ENCODE results near the gene RBM47.

The RBM47 gene

DNA sequence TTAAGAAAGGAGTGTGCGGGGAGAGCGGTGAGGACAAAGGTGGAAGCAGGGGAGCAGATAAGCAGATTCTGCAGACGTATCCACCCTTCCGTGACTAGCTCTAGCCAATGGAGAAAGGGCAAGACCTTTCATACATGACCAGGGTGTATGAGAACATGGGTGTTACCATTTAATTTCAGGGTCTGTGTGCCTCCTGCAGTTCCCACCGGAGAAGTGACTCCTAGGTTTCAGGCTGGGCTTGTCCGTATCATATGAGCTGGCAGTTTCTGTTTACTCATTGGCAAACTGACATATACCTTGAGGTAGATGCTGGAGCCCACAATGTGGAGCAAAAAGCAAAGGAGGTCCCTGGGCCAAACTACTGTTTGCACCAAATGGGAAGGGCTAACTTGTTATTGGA lies 6.8 kb downstream of the RBM47 start:
- no peak for DNase-seq

DNA sequence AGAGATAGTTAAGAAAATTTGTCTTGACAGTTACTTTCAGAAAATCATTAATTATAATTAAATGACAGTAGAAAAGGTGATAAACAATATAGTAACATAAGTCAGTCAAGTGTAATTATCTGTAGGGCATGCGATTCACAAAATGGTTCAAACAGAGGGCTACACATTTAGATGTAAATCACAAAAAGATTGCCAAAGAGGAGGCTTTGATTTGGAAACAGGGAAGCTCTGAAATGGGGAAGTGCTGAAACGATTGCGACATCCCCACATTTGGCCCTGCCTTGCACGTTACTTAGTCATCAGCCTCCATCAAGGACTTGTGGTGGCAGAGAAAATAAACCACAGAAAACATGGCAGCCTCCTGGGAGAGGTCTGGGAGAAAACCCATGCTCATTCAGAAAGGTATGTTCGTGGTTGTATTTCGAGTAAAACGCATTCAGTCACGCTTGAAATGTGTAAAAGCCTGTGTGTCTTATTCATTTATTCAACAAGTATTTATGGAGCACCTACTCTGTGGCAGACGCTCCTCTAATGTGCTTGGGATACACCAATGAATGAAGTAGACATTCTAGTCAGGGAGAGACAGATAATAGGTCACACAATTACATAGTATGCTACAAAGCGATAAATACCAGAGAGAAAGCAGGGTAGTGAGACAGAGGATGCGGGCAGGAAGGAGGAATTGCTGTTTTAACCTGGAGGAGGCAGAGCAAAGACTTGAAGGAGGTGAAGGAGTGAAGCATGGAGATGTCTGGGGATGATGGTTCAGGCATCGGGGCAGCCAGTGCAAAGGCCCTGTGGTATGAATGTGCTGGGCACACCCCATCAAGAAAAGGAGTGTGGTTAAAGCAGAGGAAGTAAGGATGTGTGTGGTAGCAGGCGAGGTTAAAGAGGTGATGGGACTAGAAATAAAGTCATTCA lies 7.8 kb downstream of the RBM47 start:
- DNase-seq = peak in 1 of 2 donors; percentile 22

DNA sequence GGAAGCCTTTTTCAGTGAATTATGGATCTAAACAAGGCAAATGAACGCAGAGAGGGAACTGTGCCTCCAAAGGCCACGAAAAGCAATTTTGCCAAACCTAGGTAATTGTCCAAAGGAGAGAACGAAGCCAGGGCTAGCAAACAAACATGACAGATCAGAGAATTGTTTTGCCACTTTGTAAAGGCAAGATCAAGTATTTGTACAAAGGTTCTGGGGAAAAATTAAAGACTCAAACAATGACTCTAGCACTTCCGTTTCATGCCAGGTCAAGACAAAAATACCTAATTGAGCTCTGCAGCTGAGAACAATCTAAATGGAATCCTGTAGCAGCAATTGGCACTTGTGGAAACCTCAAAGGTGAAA lies 8.5 kb downstream of the RBM47 start:
- DNase-seq = no peak

DNA sequence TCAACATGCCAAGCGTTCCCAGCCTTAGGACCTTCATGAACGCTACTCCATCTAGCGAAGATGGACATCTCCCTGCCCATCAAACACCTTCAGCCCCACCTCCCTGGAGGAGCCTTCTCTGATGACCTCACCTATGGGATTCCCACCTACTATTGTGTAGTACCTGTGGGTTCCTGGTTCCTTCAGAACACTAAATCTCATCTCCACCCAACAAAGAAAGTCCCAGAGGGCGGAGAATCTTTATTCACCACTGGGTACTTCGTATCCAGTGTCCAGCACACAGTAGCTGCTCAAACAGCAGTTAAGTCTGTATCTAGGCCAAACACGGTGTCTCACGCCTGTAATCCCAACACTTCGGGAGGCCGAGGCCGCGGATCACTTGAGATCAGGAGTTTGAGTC lies 10.1 kb downstream of the RBM47 start:
- DNase-seq = no peak

DNA sequence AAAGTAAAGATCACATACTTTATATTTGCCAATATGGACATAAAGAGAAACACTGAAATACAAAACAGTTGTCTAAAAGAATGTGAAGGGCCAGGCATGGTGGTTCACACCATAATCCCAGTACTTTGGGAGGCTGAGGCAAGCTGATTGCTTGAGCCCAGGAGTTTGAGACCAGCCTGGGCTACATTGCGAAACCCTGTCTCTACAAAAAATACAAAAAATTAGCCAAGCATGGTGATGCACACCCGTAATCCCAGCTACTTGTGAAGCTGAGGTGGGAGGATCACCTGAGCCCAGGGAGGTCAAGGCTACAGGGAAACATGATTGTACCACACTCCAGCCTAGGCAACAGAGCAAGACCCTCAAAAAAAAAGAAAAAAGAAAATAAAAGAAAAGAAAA lies 11.8 kb downstream of the RBM47 start:
- DNase-seq = no peak

DNA sequence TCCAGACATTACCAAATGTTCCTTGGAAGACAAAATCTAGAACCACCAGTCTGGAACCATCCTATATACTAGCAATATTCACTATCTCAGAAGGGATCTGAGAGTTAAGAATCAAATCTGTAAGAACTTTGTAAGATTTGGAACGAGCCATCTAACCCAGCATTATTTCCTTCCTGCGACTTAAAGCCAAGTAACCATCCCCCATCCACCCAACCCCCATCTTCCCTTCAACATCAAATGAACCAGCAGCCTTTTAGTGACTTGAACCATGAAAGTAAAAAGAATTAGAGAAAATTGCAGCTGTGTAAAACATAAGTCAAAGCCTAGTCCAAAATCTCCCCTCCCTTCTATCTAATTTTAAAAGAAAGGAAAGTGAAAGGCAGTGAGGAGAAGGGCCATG lies 15.6 kb downstream of the RBM47 start:
- DNase-seq = no peak

DNA sequence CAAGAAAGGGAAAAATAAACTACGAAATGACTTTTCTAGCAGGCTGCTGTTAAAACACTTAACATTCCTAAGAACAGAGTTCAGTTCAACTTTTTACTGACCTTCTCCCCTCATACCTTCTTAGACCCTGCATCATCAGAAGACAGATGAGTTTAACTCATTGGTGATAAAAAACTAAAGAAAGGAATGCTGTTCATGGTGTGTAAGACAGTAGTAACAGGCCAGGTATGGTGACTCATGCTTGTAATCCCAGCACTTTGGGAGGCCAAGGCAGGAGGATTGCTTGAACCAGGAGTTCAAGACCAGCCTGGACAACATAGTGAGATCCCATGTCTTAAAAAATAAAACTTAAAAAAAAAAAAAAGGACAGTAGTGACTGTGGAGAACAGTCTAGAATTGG lies 16.2 kb downstream of the RBM47 start:
- no peak for DNase-seq

DNA sequence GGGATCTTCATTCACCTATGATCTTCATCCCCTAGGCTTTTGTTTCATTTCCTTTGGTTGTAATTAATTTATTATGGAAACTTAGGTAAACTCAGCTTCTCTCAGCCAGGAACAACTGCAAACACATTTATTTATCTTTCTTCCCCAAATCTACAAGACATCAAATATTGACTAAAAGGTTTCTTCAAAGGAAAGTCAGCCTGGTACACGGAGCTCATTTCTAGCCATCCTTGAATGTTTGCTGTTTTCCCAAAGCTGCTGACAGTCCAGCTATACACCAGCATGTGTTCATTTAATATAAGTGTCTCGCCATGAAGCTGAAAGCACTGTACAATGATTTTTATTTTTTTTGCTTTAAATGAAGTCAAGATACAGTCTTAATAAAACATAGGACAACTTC lies 16.8 kb downstream of the RBM47 start:
- DNase-seq = no peak

DNA sequence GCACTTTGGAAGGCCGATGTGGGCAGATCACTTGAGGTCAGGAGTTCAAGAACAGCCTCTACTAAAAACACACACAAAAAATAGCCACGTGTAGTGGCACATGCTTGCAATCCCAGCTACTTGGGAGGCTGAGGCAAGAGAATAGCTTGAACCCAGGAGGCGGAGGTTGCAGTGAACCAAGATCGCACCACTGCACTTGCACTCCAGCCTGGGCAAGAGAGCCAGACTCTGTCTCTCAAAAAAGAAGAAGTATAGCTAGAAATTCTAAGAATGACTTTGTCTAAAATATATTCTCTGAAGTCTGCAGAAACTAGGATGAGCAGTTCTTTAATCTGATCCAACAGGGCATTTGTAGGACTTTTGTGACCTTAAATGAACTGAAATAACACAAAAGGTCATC lies 17.4 kb downstream of the RBM47 start:
- DNase-seq = no peak

DNA sequence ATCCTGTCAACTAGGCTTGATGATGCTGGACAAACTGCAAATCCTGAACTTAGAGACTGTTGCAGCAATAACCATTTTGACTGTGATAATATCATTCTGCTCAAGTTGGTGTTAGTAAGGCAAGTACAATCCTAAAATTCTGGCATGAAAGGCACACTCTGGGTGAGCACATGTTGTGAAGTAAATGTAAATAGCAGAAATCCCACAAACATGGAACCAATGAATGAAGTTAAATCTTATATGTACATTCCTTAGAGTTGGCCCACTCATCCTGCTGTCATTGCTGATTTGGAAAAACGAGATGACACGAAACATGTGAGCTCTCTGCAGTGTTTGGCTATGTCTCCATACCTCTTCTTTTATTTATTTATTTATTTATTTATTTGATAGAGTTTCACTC lies 21.0 kb downstream of the RBM47 start:
- no peak for DNase-seq

DNA sequence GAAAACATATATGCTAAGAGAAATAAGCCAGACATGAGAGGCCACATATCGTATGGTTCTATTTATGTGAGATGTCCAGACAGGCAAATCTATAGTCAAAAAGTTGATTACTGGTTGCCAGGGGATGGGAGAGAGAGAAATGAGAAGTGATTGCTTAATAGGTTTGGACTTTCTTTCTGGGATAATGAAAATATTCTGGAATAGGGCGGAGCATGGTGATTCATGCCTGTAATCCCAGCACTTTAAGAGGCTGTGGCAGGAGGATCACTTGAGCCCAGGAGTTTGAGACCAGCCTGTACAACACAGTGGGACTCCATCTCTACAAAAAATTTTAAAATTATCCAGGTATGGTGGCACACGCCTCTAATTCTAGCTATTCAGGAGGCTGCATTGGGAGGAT lies 22.4 kb downstream of the RBM47 start:
- DNase-seq = no peak

DNA sequence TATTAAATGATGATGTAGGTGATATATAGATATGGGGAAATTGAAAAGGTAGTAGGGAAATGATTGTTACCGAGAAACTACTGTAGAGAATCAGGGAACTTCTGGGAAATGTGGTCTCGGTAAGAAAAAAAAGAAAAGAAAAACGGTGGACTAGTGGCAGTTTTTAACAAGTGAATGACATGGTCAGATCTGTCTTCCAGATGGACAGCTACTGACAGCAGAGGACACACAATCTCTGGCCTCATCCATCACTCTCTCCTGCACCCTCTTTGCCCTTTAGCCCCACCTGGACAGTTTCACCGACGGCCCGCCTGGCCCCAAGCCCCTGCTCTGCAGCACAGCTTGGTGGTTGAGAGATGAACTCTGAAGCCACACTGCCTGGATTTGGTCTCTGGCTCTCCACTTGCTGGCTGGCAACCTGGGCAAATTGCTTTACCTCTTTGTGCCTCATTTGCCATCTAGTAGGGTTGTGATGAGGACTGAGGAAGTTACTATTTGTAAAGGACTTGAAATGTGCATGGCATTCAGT lies 23.4 kb downstream of the RBM47 start:
- no peak for DNase-seq

DNA sequence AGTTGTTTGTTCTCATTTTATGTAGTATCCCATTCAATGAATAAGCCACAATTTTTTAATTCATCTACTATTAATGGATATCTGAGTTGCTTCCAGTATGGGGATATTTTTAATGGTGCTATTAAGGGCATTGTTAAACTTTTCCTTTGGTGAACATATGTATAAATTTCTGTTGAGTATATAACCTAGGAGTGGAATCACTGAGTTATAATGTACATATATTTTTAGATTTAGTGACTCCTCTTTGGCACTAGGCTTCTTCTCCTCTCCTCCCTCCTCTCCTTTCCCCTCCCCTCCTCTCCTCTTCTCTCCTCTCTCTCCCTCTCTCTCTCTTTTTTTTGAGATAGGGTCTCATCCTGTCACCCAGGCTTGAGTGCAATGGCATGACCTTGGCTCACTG lies 26.4 kb downstream of the RBM47 start:
- no peak for DNase-seq

DNA sequence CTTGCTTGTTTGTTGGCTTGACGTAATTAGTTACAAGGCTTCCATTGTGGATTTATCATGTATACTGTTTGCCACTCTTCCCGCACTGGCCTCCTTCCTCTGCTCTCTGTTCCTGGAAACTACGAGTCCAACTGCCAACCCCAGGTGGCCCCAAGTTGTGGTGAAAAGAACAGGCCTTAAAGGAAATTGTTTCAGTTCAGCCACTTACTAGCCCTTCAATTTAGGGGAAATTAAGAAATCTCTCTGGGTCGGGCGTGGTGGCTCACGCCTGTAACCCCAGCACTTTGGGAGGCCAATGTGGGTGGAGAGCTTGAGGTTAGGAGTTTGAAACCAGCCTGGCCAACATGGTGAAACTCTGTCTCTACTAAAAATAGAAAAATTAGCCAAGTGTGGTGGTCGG lies 28.0 kb downstream of the RBM47 start:
- DNase-seq = no peak

DNA sequence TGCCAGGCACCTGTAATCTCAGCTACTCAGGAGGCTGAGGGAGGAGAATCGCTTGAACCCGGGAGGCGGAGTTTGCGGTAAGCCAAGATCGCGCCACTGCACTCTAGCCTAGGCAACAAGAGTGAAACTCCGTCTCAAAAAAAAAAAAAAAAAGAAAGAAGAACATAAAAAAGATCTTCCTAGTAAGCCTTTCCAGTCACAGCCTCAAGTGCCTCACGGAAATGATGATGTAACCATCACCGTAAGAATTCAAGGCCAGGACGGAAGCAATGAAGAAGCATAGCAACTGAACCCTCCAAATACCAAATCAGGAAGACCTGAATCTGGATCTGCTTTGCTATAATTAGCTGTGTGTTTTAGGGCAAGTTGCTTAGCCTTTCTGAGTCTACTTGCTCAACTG lies 28.8 kb downstream of the RBM47 start:
- no peak for DNase-seq

DNA sequence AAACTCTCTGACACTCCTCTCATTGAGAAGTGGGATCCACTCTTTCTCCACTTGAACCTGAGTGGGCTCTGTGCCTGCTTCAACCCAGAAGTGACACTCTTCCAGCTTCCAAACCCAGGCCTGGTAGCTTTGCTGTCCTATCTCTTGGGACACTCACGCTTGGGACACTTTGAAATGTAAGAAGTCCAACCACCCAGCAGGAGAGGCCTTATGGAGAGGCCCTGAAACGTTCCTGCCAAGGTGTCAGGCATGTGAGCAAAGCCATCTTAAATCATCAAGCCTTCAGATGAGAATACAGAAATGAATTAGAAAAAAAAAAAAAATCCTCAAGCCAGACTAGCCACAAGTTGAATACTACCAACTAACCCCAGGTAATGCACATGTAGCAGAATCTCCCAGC lies 30.2 kb downstream of the RBM47 start:
- DNase-seq = no peak

DNA sequence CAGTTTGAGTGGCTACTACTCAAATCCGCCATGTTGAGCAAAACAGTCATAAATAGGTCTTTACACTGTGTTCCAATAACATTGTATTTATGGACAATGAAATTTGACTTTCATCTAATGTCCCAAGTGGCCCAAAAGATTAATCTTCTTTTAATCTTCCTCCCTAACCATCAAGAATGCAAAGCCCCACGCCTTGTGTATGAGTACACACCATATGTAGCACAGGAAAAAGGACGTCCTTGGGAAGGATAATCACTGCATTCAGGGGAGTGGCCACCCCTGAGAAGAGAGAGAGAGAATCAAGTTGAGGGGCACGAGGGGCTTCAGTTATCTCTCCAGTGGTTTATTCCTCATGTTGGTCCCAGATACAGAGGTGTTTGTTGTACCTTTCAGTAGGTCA lies 33.1 kb downstream of the RBM47 start:
- no peak for DNase-seq

DNA sequence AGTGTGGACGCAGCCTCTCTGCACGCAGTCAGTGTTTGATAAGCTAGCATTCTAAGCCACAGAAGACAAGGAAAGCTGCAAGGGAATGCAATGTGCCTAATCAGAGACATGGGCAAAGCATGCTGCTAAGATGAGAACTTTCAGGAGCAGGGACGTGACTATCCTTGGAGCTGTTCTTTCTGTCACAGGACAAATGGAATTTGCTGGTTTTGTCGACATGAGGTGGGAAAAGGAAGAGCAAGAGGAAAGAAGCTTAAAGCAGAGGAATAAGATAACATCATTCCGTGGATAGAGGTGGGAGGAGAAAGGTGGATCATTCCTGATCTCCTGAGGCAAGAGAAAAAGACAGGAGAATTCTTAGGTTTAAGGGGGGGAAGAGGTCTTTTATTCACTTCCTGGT lies 33.7 kb downstream of the RBM47 start:
- DNase-seq = no peak

DNA sequence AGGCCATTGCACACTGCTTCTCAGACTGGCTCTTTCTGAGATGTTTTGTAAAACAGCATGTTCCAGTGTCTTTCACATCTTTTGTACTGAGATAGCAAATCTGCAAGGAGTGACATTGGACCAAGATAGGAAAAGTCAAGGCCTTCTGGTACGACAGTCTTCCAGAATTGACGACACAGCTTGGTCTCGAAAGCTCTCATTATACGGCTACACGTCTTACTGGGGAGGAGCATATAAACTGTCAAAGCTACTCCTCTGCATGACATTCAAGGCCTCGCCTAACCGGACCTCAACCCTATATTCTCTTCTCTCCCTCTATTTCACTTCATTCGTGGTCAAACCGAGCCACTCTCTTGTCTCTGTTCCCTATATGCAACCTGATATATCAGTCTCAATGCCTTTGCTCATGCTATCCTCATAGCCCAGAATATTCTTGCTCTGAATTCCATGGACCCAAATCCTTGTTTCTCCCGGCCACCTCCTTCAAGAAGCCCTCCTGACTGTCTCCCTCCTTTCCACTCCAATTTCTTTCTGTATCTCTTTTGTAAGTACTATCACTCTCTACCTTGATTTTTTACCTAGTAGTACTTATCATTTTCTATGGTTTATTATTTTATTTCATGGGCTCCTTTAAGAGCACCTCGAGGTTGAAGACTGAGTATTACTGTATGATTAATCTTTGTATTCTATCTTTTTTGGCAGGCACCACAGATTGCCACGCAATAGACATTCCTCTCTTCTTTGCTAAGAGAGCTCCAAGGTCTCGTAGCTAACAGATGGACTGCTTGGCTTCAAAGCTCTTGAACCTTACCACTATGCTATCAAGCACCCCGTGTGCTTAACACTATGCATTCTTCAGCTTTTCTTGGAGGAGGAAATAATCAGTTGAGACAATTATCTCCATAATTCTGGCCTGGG lies 35.1 kb downstream of the RBM47 start:
- no peak for DNase-seq

DNA sequence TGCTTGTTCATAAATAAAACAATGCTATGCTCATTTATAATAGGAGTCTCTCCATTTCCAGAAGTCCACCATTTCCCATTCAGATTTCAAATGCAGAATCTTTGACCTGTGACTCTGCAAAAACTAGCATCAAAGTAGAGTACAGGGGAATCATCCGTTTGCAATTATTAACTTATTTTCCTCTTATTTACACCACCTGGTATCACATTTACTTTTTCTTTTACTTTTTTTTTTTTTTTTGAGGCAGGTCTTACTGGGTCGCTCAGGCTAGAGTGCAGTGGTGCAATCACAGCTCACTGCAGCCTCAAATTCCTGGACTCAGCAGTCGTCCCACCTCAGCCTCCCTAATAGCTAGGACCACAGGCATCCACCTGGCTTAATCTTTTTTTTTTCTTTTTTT lies 37.6 kb downstream of the RBM47 start:
- DNase-seq = no peak

DNA sequence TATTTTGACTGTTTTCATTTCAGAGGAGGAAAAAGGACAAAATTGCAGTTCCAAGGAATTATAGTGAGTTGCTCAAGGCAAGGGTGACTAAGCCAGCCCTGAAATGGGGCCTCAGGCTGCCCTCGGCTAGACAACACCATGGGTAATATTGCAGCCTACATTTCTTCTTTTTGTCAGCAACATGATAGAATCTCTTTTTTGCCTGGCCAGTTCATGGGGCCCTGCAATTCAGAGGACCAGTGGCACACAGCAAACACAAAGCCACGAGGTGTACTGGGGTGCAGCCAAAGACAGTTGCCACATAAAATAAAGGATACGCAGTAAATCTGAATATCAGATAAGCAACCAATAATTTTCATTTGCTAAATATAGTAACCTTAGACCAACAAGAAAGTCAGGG lies 41.8 kb downstream of the RBM47 start:
- DNase-seq = no peak

DNA sequence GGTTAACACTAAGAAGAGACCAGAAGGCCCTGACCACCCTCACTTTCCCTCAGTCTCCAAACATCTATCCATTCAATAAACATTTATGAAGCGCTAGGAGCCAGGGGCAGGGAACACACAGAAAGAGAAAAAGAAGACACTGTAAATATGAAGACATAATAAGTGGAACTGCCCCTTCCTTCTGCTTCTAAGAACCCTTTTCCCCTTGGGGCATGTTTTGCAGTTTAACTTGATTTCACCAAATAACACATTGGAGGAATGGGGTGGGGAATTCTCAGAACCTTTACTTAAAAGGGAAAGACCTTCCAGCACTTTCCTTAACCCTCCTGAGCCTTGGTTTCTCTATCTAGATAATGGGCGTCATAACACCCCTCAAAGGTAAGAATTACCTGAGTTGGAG lies 42.3 kb downstream of the RBM47 start:
- no peak for DNase-seq

DNA sequence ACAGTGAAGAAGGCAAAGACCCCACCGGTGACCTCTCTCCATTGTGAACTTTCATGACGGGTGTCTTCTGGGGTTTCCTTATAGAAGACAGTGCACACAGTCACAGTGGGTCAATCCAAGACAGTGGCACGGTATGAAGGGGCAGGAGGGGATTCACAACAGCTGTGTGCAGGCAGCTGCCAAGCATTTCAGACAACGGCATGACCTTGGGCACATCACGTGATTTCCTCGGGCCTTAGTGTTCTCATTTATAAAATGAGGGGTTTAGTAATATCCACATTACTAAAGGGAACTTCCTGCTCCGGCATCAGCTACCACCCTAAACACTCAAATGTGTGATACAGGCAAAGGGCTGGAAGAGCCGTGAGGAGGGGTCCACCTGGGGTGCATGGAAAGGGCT lies 42.9 kb downstream of the RBM47 start:
- no peak for DNase-seq

DNA sequence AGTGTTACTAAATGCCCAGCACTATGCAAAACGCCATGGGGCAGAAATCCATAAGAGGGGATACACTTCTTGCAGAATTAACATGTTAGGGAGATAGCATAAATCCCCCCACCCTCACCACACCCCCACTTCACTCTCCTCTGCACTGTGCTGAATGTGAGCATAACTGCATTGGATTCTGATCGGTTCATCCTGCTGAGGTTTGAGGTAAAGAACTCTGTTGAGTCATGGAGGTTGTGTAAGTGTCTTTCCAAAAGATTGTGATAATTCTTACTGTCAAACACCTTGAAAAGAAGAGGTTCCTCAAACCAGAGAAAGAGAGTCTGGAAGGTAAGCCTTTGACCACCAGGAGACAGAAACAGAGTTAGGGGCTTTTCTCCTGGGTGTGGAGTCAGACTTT lies 43.6 kb downstream of the RBM47 start:
- no peak for DNase-seq

Measured in hippocampal formation (tissue), 2 donors.